CD4-positive, alpha-beta T cell treated with Interleukin-10 for 1 hour (primary cell): ENCODE results near the gene PIGU.
A peak's percentile ranks its signal among the peaks of the same experiment; 100 is the strongest.

Experiments
- DNase-seq: peaks from one replicate; pipeline ENCODE4 v3.0.0-alpha.2; 2020

Gene PIGU

DNA sequence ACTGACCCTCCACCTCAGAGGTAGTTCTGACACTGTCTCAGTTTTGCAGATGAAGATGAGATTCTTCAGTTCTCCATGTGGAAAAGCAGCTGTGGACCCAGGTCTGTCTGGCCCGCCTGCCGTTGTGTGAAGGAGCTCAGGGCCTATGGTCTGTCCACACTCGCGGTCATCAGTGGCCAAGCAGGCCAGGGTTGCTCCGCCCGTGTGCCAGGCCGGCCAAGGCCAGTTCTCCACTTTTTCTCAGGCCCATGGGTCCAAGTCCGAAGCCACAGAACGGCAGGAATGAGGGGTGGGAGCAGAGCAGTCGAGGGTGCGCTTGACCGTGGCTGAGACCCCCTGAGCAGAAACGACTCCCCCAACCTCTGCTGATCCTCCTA lies 127.0 kb downstream of the PIGU start:
- no peak for DNase-seq

GRCh38 chr20:34549291-34549928 lies 127.5 kb downstream of the PIGU start:
- DNase-seq = peak; percentile 12

DNA sequence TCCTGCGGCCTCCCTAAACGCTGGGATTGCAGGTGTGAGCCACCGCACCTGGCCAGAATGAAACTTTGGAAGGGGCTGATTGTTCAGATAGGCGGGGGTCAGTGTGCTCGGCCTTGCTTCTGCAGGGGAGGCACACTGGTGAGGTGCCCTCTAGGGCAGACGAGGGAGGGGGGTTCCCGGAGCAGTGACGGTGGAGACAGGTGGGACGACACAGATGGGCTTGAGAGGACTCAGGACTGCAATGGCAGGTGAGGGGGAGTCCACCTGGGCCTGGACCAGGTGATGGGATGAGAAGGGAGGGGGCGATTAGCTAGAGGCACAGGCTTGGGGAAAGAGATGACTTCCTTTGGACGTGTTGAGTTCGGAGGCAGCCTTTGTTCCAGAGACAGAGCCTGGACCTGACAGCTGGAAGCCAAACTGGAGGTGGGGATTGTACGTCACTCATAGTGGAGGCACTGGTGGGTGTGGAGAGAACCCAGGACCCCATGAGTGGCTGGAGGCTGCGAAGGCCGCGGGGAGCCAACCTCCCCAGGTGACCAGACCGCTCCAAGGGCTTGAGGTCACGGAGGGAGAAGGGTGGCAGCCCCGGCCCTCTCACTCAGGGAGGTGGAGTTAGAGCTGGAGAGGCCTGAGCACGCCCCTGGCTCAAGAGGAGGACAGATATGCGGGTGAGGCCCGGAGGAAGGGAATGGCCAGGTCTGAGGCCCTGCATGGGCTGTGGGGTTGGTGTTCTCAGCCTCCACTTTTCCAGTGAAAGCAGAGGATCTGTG lies 128.9 kb downstream of the PIGU start:
- DNase-seq = no peak

DNA sequence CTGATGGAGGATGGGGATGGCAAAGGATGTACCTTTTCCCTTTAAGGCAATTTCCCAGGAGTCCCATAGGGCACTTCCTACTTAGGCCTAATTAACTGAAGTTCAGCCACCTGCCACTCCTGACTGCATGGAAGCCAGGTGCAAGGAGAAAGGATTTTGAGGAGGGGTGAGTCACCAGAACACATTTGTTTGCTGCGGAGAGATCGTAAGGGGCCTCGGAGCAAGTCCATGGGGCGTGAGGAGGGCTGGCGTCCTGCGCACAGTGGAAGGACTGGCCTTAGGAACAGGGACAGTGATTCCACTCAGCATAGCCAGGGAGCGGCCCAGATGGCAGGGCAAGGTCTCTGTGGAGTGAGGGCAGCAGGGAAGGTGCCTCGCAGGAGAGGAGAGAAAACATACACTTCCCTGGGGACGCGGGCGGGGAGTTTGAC lies 130.1 kb downstream of the PIGU start:
- DNase-seq = no peak

- DNase-seq = peak; percentile 31
These were observed 132.6 kb downstream of the PIGU start for GRCh38 chr20:34544109-34544796.

GRCh38 chr20:34543463-34544056 lies 133.3 kb downstream of the PIGU start:
- DNase-seq = no peak

DNA sequence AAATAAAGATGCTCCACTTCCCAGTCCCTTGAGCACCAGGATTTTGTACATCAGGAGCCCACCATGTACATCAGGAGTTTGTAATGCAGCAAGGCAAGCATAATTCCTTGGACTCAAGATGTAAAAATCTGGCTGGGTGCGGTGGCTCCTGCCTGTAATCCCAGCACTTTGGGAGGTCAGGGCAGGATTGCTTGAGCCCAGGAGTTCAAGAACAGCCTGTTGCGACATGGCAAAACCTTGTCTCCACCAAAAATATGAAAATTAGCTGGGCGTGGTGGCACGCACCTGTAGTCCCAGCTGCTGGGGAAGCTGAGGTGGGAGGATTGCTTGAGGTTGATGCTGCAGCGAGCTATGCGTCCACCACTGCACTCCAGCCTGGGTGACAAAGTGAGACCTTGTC lies 134.5 kb downstream of the PIGU start:
- no peak for DNase-seq

- DNase-seq = no peak
These were observed 135.0 kb downstream of the PIGU start for GRCh38 chr20:34541917-34542316.

DNA sequence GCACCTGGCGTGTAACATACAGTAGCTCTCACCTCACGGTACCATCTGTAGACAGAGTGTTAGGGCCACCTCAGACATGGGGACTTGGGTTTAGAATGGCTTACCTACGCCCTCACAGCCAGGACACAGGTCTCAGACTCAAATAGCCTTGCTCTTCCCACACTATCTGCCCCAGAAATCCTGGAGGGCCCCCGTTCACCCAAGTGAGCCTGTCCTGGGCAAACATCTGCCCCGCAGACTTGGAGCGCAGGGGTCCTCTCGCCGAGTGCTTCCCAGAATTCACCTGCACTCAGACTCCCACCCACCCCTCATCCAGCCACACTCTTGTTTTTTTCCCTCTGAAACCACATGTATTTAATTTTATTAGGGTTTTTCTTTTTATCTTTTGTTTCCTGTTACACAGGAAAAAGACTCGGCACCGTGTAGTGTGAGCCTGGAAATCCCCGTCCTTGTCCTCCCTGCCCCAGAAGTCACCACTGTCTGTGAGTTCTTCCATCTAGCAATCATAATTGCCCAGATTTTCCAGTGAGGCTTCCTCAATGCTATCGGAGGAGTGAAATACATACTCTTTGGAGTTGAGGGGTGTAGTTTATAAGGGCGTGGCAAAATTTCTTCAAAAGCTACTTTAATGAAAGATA lies 135.5 kb downstream of the PIGU start:
- peak; percentile 66 for DNase-seq

DNA sequence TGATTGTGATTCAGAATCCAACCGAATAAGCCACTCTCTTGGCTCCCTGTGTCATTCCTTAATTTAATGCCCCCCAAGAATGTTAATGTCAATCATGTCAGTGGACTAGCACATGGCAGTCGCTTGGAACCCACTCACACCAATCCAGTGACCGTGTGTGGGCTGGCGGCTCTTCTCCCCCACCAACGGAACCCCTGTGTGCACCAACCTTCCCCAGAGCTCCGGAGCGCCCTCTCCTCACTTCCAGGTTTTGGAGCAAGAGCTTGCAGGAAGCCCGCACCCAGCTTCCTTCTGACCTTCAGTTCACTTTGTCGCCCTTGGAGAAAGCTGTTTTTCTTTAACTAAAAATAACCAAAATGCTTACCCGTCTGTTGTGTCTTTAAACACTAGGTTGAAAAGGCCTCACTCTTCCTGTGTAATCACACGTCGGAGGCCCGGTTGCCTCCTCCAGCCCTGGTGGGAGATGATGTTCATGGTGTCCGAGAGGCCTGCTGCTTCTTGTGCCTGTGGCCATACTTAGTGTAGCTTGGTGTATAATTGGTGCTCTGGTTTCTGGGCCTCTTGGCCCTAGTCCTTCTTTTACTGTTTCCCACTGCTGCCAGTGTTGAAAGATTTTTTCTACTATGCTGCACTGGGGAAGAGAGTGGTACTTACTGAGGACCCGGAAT lies 136.2 kb downstream of the PIGU start:
- no peak for DNase-seq

- DNase-seq = no peak
These were observed 137.1 kb downstream of the PIGU start for GRCh38 chr20:34539756-34540155.

- peak; percentile 65 for DNase-seq
These were observed 138.2 kb downstream of the PIGU start for GRCh38 chr20:34538671-34539123.

DNA sequence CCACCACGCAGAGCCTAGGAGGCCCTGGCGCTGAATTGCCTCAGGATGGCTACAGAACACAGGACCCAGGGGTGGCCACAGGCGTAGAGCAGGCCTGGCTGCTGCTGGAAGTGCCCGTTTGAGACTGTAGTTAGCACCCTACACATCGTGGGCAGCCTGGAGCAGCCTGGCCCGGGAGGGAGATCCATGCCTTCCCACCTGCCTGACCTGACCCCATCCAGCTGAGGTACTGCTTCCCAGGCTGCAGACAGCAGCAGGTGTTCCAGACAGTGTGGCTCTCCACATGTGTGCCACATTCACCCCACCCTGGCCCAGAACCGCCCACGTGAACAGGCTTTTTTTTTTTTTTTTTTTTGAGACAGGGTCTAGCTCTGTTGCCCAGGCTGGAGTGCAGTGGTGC lies 139.2 kb downstream of the PIGU start:
- DNase-seq = no peak

DNA sequence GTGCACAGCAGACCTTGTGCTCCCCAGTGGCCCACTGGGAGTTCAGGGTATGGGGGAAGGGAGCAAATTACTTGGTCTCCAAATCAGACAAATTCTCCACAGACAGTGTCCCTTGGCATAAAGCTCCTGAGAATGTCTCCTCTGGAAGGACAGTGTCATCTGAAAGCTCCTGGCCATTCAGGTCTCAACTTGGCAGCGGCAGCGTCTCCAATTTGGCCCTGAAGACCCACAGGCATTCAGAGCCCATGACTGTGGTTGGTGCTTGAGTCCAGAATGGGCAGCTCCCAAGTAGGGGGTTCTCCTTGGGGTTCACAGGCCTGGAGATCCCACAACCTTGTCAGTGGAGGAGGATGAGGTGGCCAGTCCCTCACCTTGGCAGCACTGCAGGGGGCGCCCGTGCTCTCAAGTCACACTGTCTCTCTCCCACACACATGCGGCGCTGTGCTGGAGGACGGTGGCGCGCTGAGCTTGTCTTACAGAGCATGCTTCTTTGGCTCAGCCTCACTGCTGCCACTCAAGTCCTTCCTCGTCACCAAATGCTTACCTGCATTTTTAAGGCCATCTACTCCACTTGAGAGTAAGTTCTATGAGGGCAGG lies 140.0 kb downstream of the PIGU start:
- DNase-seq = peak; percentile 59

- no peak for DNase-seq
These were observed 141.0 kb downstream of the PIGU start for GRCh38 chr20:34535857-34536256.

DNA sequence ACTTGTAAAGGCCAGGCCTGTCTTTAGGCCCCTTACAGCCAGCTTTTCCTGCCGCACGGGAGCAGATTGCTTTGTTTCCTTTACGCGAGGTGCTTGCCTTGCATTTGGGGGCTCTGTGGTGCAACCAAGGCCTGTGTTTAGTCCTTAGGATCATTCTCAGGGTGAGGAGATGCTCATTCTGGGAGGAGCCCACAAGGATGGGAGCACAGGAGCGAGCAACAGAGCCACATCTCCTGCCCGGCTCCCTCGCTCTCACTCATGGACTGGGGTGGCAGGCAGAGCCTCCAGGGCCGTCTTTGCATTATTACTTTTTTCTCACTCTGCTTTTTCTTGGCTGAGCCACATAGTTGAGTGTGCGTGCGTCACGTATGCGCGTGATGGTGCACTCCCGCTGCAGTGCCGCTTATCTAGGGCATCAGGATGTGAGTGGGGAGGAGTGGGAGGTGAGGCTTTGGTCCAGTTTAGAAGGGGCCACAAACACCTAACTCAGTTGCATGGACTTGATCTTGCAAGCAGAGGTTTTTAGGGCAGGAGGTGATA lies 141.5 kb downstream of the PIGU start:
- DNase-seq = no peak

DNA sequence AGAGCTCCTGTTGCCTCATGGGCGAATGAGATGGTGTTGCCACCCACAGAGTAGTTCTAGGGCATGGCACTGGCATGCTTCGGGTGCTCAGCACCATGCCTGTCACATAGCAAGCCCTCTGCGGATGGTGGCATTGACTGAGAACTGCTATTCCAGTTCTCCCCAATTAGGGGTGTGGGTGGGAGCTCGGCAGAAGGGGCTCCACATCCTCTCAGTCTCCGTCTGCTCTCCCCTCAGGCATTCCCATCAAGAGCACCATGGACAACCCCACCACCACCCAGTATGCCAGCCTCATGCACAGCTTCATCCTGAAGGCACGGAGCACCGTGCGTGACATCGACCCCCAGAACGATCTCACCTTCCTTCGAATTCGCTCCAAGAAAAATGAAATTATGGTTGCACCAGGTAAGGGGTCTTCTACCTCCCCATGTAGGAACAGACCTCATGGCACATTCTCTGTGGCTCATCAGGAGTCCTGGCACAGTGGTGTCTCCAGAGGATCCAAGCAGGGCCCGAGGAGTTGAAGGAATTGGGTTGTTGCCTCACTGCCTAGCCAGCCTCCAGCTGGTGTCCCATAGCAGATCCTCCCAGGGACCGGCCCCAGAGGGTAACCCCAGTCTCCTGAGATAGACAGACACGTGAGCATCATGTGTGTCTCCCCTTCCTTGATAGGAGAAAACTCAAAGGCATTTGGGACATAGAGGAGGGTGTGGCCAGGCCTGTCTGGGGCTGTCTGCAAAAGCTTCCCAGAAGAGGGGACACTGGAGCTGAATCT lies 142.3 kb downstream of the PIGU start:
- no peak for DNase-seq

DNA sequence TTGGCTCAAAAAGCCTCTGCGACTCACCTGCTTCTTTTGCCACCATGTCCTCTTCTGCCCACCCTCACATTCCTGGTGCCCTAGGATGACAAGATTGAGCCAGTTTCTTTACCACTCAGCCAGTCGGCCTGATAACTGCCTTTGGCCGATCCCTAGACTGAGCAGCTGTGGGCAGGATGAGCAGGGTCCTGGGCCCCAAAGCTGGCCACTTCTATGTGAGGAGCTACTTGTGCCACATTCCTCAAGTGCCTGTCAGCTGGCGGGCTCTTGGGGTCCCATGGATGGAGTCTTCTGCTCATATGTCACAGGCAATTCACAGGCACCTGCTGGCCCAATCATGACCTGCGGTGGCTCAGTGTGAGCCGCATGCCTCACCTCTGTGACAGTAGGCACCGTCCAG lies 144.1 kb downstream of the PIGU start:
- no peak for DNase-seq

DNA sequence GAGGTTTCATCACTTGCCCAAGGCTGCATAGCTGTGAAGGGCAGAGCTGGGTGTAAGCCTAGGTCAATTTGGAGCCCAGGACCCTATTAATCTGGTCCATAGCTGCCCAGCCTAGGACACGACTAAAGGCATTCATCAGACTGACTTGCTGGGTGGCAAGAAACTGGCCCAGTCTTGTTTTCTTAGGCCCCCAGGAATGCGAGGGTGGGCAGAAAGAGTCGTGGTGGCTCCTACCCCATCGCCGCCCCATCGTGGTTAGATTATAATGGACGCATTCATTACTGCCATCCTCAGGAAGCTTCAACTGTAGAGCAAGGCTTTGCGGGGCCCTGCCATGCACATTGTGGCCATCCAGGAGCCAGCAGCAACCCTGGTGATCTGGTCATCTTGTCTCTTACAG lies 144.6 kb downstream of the PIGU start:
- DNase-seq = no peak

DNA sequence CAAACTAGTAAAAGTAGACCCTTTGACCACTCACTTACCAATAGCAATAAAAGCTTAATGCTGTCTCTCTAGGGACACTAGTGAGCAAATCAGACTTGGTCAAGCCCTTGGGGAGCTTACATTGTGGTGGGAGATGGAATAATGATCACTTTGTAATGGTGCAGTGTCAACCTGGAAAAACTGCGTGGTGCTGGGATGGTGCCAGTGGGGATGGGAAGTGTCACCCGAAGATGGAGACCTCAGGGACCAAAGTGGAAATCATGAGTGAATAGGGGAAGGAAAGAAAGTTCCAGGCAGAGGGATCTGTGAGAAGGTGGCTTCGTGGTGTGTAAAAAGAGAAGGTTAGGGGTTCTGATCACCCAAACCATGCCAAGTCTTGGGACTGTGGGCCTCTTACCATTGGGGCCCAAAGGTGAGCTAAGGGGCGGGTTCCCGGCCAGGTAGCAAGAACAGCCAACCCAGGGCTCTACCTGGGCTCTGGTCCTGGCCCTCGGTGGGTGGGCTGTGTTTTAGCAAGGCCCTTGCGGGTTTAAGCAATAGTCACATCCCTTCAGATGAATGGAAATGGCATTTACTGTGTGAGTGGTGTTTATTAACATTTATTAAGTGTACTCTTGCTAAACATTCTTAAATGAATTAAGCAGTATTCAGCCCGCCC lies 145.2 kb downstream of the PIGU start:
- DNase-seq = no peak
